ENCODE data around the gene IL20RA.

Gene IL20RA

GRCh38 chr6:137045222-137045789, 541 bp upstream of the IL20RA start:
- no peak for DNase-seq (ENCODE audit: low spot score)

- no peak for DNase-seq (ENCODE audit: low spot score)
Observed at GRCh38 chr6:137043710-137044365, 927 bp downstream of the IL20RA start.

GRCh38 chr6:137040393-137040792, 4.4 kb downstream of the IL20RA start:
- DNase-seq (ENCODE audit: low spot score), result no peak

GRCh38 chr6:137039010-137039409, 5.8 kb downstream of the IL20RA start:
- DNase-seq (ENCODE audit: low spot score), result no peak

- no peak for DNase-seq (ENCODE audit: low spot score)
Observed at GRCh38 chr6:137036566-137037300, 8.0 kb downstream of the IL20RA start.

- no peak for DNase-seq (ENCODE audit: low spot score)
Observed at GRCh38 chr6:137033828-137034227, 10.9 kb downstream of the IL20RA start.

GRCh38 chr6:137031122-137031521, 13.6 kb downstream of the IL20RA start:
- DNase-seq (ENCODE audit: low spot score), result no peak

- DNase-seq (ENCODE audit: low spot score), result no peak
Observed at GRCh38 chr6:137028912-137029311, 15.9 kb downstream of the IL20RA start.

GRCh38 chr6:137025786-137026730, 18.7 kb downstream of the IL20RA start:
- DNase-seq (ENCODE audit: low spot score), result no peak

GRCh38 chr6:137024237-137024990, 20.4 kb downstream of the IL20RA start:
- DNase-seq (ENCODE audit: low spot score), result no peak

GRCh38 chr6:137020776-137021175, 24.0 kb downstream of the IL20RA start:
- no peak for DNase-seq (ENCODE audit: low spot score)

- DNase-seq (ENCODE audit: low spot score), result no peak
Observed at GRCh38 chr6:137019476-137020272, 25.1 kb downstream of the IL20RA start.

GRCh38 chr6:137017081-137017480, 27.7 kb downstream of the IL20RA start:
- no peak for DNase-seq (ENCODE audit: low spot score)

- no peak for DNase-seq (ENCODE audit: low spot score)
Observed at GRCh38 chr6:137016356-137016755, 28.4 kb downstream of the IL20RA start.

GRCh38 chr6:137015943-137016342, 28.8 kb downstream of the IL20RA start:
- no peak for DNase-seq (ENCODE audit: low spot score)

GRCh38 chr6:137013738-137014602, 30.8 kb downstream of the IL20RA start:
- peak; percentile 32 for DNase-seq (ENCODE audit: low spot score)

GRCh38 chr6:137013031-137013430, 31.7 kb downstream of the IL20RA start:
- DNase-seq (ENCODE audit: low spot score), result no peak

- no peak for DNase-seq (ENCODE audit: low spot score)
Observed at GRCh38 chr6:137011406-137011805, 33.4 kb downstream of the IL20RA start.

- DNase-seq (ENCODE audit: low spot score), result no peak
Observed at GRCh38 chr6:137010128-137010718, 34.5 kb downstream of the IL20RA start.

All from pons (tissue), 1 donor.